ENCODE measurements around the gene TNFAIP3.

TNFAIP3 gene

GRCh38 chr6:137931849-137932465 is 64.9 kb downstream of the TNFAIP3 start:
- no peak for DNase-seq
- no peak for TF ChIP-seq CTCF (IDR thresholded peaks at IDR 0.05; ENCODE audit: low read depth, low read length)
- Histone ChIP-seq H3K27me3 (no peaks in the 10 kb centered on the region), H3K36me3 (no peaks in the 10 kb centered on the region), H3K9me3 (no peaks in the 10 kb centered on the region), H3K4me3 (ENCODE audit: low read depth, low read length) (no peak overlapping the region), H3K4me1 (no peaks in the 10 kb centered on the region)
